Lower lobe of right lung (tissue), 2 donors: ENCODE results near the gene NFATC3. TPM values are rescaled to one million over a fixed set of nuclear protein-coding genes. Genes with fewer than 3 reads are reported as not detected.

Experiments used
- ATAC-seq, 2 donors: fragments of 200-7000 bp; cut with Tn5 transposase; one replicate each; pipeline ENCODE4 v1.9.1; 2020 to 2022; ENCODE audit warnings: mild to moderate bottlenecking in 2 of 2, moderate library complexity in 2 of 2
- DNase-seq: peaks from one replicate; pipeline ENCODE4 v3.0.0-alpha.2; 2020
- H3K27ac ChIP-seq: fragments of 200-600 bp; one replicate; pipeline ENCODE4 v1.8.0; 2022
- H3K27me3 ChIP-seq: fragments of 200-600 bp; one replicate; pipeline ENCODE4 v1.8.0; 2022; ENCODE audit warnings: low read depth
- H3K36me3 ChIP-seq: fragments of 200-600 bp; one replicate; pipeline ENCODE4 v1.8.0; 2022; ENCODE audit warnings: mild to moderate bottlenecking
- H3K4me1 ChIP-seq: fragments of 200-600 bp; one replicate; pipeline ENCODE4 v1.8.0; 2022
- H3K4me3 ChIP-seq: fragments of 200-600 bp; one replicate; pipeline ENCODE4 v1.8.0; 2022; ENCODE audit warnings: mild to moderate bottlenecking
- H3K9me3 ChIP-seq: fragments of 200-600 bp; one replicate; pipeline ENCODE4 v1.8.0; 2022
- intact Hi-C: fragments of 100-400 bp; cut with DNase I; formaldehyde crosslinking; loops from one replicate; pipeline ENCODE4 v1.11.0; 2022
- total RNA-seq: library from RNA; stranded (reverse); fragmentation: NEBNext Ultra II Directional; extraction: Animal tissue kit (Norgen Biotek cat#: 25700); gene quantifications from one replicate; pipeline ENCODE4 v1.2.1, GENCODE V29; 2021
- TF ChIP-seq, protein P1 (sequence below): fragments of 200-600 bp; IDR thresholded peaks from one replicate; pipeline ENCODE4 v1.8.0; 2022; ENCODE audit warnings: antibody characterized with exemption, mild to moderate bottlenecking
- donor health status: DM: no; HTN: yes; CAD: no; lungs with severe emphysema.

NFATC3 gene
- total RNA-seq, 1 donor from 2014 or later, result 61.6 TPM

GRCh38 chr16:68246666-68247065 is 161.5 kb downstream of the NFATC3 start:
- H3K27ac ChIP-seq, result peak overlapping the region; percentile 81
- intact Hi-C loops, result no loop called here
- no peaks in the 10 kb centered on the region for H3K27me3 ChIP-seq
- DNase-seq (peak; percentile 58), ATAC-seq (peak in 1 of 2 donors; percentile 20)
- peaks cover 24% of the 10 kb centered on the region for H3K36me3 ChIP-seq
- H3K4me1 ChIP-seq, result peaks cover 35% of the 10 kb centered on the region
- H3K4me3 ChIP-seq, result peak overlapping the region; percentile 94
- TF ChIP-seq, protein P1, sequence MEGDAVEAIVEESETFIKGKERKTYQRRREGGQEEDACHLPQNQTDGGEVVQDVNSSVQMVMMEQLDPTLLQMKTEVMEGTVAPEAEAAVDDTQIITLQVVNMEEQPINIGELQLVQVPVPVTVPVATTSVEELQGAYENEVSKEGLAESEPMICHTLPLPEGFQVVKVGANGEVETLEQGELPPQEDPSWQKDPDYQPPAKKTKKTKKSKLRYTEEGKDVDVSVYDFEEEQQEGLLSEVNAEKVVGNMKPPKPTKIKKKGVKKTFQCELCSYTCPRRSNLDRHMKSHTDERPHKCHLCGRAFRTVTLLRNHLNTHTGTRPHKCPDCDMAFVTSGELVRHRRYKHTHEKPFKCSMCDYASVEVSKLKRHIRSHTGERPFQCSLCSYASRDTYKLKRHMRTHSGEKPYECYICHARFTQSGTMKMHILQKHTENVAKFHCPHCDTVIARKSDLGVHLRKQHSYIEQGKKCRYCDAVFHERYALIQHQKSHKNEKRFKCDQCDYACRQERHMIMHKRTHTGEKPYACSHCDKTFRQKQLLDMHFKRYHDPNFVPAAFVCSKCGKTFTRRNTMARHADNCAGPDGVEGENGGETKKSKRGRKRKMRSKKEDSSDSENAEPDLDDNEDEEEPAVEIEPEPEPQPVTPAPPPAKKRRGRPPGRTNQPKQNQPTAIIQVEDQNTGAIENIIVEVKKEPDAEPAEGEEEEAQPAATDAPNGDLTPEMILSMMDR, result no peak
- H3K9me3 ChIP-seq, result no peaks in the 10 kb centered on the region

DNA sequence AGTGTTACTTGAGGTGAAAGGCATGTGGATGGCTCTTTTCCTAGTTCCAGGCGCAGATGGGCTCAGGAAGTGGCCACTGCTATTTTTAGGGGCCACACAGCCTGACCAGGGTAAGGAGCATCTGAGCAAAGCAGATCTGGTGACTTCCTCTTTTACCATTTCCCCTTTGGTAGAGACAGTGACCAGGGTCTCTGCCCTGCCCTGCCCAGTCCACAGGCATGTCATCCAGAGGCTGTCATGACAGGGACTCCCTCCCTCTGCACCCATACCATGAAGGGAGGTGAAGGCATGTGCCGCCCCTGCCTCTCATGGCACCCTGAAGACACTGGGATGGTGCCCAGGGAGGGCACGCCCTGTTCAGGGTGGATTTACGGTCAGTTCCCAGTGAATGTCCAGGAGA is 162.2 kb downstream of the NFATC3 start:
- Histone ChIP-seq H3K4me3 (peak overlapping the region; percentile 25), H3K4me1 (peaks cover 35% of the 10 kb centered on the region), H3K27ac (peak overlapping the region; percentile 66), H3K9me3 (no peaks in the 10 kb centered on the region), H3K36me3 (peaks cover 32% of the 10 kb centered on the region), H3K27me3 (no peaks in the 10 kb centered on the region)
- TF ChIP-seq, protein P1, result no peak
- intact Hi-C loops, result no loop called here
- peak; percentile 64 for DNase-seq
- ATAC-seq, result peak; percentile 19 to 57

DNA sequence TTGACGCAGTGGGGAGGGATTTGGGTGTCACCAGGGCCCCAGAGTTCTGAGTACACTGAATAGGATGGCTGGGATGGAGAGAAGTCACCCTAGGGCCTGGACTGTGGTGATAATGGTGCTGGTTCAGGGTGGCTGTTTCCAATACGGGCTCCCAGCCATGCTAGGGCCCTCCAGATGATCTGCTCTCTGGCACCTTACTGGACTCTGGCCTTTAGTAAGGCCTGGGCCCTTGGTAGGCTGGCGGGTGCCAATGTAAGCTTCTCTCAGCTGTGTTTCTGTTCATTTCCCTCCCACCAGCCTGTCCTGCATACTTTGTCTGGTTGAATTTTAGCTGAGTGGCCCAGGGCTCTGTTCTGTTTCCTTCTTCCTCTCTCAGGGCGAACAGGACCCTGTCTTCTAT is 162.8 kb downstream of the NFATC3 start:
- H3K27ac ChIP-seq, result peak overlapping the region; percentile 66
- H3K4me1 ChIP-seq, result peaks cover 35% of the 10 kb centered on the region
- H3K9me3 ChIP-seq, result no peaks in the 10 kb centered on the region
- peak overlapping the region; percentile 24 for H3K4me3 ChIP-seq
- TF ChIP-seq, protein P1, result no peak
- H3K27me3 ChIP-seq, result no peaks in the 10 kb centered on the region
- peaks cover 37% of the 10 kb centered on the region for H3K36me3 ChIP-seq
- intact Hi-C loops, result no loop called here
- no peak for DNase-seq
- no peak for ATAC-seq

DNA sequence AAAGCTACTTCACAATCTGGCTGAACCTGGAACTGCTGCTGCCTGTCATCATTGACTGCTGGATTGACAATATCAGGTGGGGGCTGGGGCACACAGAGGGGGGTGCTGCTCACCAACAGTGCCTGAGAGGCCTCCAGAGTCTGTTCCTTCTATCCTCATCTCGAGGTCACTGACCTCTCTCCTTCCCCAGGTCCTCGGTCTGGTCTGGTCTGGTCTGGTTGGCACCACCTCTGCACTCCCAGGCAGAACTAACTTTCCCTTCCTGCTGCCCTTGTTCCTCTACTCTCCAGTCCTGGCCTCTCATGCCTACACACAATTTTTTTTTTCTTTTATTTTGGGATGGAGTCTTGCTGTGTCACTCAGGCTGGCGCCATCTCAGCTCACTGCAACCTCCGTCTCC is 164.2 kb downstream of the NFATC3 start:
- Histone ChIP-seq H3K27ac (no peak overlapping the region), H3K9me3 (no peaks in the 10 kb centered on the region), H3K4me3 (no peak overlapping the region), H3K27me3 (no peaks in the 10 kb centered on the region), H3K36me3 (peaks cover 52% of the 10 kb centered on the region), H3K4me1 (peaks cover 30% of the 10 kb centered on the region)
- DNase-seq (no peak), ATAC-seq (no peak)
- TF ChIP-seq, protein P1, result no peak
- intact Hi-C loops, result no loop called here

DNA sequence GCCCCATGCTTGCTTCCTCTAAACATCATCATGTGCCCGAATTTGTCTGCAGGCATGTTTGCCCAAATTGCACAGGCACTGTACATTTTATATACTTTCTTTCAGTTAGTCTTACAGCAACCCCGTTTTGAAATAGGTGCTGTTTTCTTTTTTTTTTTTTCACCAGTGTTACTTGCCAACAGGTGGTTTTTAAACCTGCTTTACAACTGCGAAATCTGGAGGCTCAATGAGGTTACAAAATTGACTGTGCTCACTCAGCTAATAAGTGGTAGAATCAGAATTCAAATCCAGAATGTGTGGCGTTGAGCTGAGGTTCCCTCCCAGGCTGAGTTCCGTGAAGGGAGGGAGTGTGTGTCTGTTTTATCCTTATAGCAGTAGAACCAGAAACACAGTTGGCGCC is 165.8 kb downstream of the NFATC3 start:
- intact Hi-C loops, result no loop called here

More for the DNA sequence above, 165.8 kb downstream of the NFATC3 start:
- DNase-seq (no peak), ATAC-seq (no peak)
- Histone ChIP-seq H3K36me3 (peaks cover 67% of the 10 kb centered on the region), H3K4me3 (no peak overlapping the region), H3K27ac (no peak overlapping the region), H3K9me3 (no peaks in the 10 kb centered on the region), H3K27me3 (no peaks in the 10 kb centered on the region), H3K4me1 (peaks cover 22% of the 10 kb centered on the region)
- TF ChIP-seq, protein P1, result no peak
